ENCODE measurements around the gene SNAI3. TPM values are rescaled to one million over a fixed set of nuclear protein-coding genes. Genes with fewer than 3 reads are reported as not detected.

The SNAI3 gene
- total RNA-seq, 1 donor from 2014 or later, result 1.2 TPM

DNA sequence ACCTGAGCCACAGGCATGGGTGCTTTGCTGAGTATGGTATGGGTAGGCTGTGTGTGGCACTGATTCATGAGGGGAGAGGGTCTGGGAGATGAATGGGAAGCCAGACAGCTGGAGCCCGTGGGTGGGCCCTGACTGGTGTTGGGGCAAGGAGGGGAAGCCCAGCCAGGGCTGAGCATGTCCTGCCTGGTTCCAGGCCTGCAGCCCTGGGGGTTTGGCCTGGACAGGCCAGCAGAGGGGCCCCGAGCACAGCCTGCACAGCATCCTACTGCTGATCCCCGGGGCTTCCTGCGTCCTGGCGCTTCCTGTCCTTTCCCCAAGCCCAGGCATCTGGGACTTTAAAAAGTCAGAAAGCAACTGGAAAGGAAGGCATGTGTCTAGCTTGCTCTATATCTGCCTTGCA, 18.8 kb downstream of the SNAI3 start:
- Mint-ChIP-seq H3K9me3 (ENCODE audit: low read depth) (no peaks in the 10 kb centered on the region), H3K4me1 (ENCODE audit: low read depth) (no peaks in the 10 kb centered on the region), H3K4me3 (ENCODE audit: low read depth) (no peak overlapping the region), H3K27me3 (no peaks in the 10 kb centered on the region), H3K27ac (no peak overlapping the region), H3K36me3 (ENCODE audit: insufficient read depth) (peaks cover 1% of the 10 kb centered on the region)
- no peak for DNase-seq (ENCODE audit: low spot score, unreplicated experiment)
- TF ChIP-seq, protein P1, sequence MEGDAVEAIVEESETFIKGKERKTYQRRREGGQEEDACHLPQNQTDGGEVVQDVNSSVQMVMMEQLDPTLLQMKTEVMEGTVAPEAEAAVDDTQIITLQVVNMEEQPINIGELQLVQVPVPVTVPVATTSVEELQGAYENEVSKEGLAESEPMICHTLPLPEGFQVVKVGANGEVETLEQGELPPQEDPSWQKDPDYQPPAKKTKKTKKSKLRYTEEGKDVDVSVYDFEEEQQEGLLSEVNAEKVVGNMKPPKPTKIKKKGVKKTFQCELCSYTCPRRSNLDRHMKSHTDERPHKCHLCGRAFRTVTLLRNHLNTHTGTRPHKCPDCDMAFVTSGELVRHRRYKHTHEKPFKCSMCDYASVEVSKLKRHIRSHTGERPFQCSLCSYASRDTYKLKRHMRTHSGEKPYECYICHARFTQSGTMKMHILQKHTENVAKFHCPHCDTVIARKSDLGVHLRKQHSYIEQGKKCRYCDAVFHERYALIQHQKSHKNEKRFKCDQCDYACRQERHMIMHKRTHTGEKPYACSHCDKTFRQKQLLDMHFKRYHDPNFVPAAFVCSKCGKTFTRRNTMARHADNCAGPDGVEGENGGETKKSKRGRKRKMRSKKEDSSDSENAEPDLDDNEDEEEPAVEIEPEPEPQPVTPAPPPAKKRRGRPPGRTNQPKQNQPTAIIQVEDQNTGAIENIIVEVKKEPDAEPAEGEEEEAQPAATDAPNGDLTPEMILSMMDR (IDR thresholded peaks at IDR 0.05; ENCODE audit: unreplicated experiment), result no peak

DNA sequence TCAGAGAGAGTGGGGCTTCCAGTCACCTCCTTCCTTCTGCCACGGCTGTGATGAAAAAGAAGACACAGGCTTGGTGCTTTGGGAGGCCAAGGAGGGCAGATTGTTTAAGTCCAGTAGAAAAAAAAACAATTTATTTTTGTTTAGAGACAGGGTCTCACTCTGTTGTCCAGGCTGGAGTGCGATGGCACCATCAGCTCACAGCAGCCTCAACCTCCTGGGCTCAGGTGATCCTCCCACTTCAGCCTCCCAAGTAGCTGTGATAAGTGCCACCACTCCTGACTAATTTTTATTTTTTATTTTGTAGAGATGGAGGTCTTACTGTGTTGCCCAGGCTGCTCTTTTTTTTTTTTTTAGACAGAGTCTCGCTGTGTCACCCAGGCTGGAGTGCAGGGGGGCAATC, 20.7 kb downstream of the SNAI3 start:
- no peak for DNase-seq (ENCODE audit: low spot score, unreplicated experiment)
- TF ChIP-seq, protein P1 (IDR thresholded peaks at IDR 0.05; ENCODE audit: unreplicated experiment), result no peak
- H3K27me3 Mint-ChIP-seq, result no peaks in the 10 kb centered on the region
- H3K4me1 Mint-ChIP-seq (ENCODE audit: low read depth), result peaks cover 6% of the 10 kb centered on the region
- peaks cover 1% of the 10 kb centered on the region for H3K36me3 Mint-ChIP-seq (ENCODE audit: insufficient read depth)
- no peaks in the 10 kb centered on the region for H3K9me3 Mint-ChIP-seq (ENCODE audit: low read depth)
- peak overlapping the region; percentile 52 for H3K4me3 Mint-ChIP-seq (ENCODE audit: low read depth)
- no peak overlapping the region for H3K27ac Mint-ChIP-seq

DNA sequence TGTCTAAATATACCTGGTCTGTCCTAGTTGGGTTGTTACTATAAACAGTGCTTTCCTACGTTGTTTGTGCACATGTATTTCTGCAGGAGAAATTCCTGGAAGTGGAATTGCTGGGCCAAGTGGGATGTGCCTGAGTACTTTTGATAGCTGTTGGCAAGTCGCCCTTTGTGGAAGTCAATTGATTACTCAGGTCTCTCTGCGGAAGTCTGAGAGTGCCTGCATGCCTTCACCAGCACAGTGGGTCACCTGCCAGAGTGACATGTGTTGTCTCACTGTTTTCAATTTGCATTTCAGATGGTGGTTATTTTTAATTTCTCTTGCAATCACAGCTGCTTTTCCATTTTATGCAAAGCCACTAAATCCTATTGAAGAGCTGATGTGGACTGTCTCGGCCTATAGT, 21.2 kb downstream of the SNAI3 start:
- TF ChIP-seq, protein P1 (IDR thresholded peaks at IDR 0.05; ENCODE audit: unreplicated experiment), result no peak
- Mint-ChIP-seq H3K9me3 (ENCODE audit: low read depth) (no peaks in the 10 kb centered on the region), H3K36me3 (ENCODE audit: insufficient read depth) (peaks cover 3% of the 10 kb centered on the region), H3K4me1 (ENCODE audit: low read depth) (peaks cover 6% of the 10 kb centered on the region), H3K4me3 (ENCODE audit: low read depth) (peak overlapping the region; percentile 52), H3K27me3 (no peaks in the 10 kb centered on the region), H3K27ac (no peak overlapping the region)
- no peak for DNase-seq (ENCODE audit: low spot score, unreplicated experiment)

DNA sequence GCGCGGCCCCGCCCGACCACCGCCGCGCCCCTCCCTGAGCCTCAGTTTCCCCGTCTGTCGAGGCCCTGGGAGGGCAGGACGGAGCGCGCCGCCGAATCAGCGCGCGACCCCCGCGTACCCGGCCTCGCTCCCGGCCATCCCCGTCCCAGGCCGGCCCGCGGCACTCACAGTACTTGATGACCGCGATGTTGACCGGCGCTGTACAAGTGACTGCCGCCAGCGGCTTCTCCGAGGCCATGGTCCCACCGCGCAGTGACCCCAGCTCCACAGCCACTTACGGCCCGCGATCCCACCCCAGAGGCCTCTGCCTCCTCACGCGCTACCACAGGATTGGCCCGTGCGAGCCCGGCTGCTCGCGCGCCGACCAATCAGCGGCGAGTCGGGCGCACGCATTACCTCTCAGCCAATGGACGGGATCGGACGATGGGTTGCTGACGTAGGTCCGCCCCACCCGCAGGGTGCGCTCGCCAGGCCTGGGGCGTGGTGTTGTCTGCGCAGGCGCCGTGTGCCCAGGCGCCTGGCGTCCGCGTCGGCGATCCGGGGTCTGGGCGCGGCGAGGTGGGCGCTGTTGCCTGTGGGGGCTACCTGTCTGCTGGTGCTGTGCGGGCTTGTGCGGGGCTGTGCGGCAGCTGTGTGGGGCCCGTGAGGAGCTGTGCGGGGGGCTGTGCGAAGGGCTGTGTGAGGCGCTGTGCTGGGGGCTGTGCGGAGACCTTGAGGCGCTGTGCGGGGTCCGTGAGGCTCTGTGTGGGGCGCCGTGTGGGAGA, 23.3 kb downstream of the SNAI3 start, which contains the start of gene MVD:
Gene MVD (minus strand): TSS at position 249 of the 764 bp plus-strand sequence. CDS start 11 bp downstream, at position 238.
- peaks cover 6% of the 10 kb centered on the region for H3K4me1 Mint-ChIP-seq (ENCODE audit: low read depth)
- H3K36me3 Mint-ChIP-seq (ENCODE audit: insufficient read depth), result peaks cover 4% of the 10 kb centered on the region
- TF ChIP-seq, protein P1 (IDR thresholded peaks at IDR 0.05; ENCODE audit: unreplicated experiment), result no peak
- DNase-seq (ENCODE audit: low spot score, unreplicated experiment), result peak; percentile 95
- peak within 1 kb of the TSS; percentile 89 for H3K4me3 Mint-ChIP-seq (ENCODE audit: low read depth)
- H3K27me3 Mint-ChIP-seq, result no peaks in the 10 kb centered on the region
- H3K9me3 Mint-ChIP-seq (ENCODE audit: low read depth), result no peaks in the 10 kb centered on the region
- peak within 1 kb of the TSS; percentile 93 for H3K27ac Mint-ChIP-seq

DNA sequence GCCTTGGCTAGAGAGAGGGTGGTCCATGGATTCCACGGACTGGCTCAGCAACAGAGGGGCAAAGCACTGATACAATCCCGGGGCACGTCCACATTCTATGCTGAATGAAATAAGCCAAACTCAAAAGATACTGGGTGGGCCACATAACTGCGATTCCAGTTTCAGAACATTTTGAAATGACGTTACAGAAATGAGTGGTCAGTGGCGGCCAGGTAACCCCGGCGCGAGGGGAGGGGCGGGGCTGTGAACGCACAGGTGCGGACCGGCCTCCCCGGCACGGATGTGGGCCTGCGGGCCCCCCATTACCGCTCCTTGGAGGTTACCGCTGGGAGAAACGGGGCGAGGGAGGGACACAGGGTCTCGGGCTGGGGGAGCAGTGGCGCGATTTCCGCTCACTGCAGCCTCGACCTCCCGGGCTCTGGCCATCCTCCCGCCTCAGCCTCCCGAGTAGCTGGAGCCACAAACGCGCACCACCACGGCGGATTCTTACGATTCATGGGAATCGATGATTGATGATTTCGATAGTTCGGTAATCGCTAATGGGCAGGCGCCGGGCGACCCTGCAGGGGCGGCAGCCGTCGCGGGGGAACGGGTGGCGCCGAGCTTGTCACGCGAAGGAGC, 24.0 kb downstream of the SNAI3 start:
- TF ChIP-seq, protein P1 (IDR thresholded peaks at IDR 0.05; ENCODE audit: unreplicated experiment), result no peak
- Mint-ChIP-seq H3K9me3 (ENCODE audit: low read depth) (no peaks in the 10 kb centered on the region), H3K36me3 (ENCODE audit: insufficient read depth) (peaks cover 4% of the 10 kb centered on the region), H3K27me3 (no peaks in the 10 kb centered on the region), H3K4me1 (ENCODE audit: low read depth) (peaks cover 6% of the 10 kb centered on the region), H3K4me3 (ENCODE audit: low read depth) (peak overlapping the region; percentile 89), H3K27ac (peak overlapping the region; percentile 55)
- DNase-seq (ENCODE audit: low spot score, unreplicated experiment), result peak; percentile 16
